Transverse colon (tissue), 4 donors: ENCODE measurements around the gene ARHGEF11. TPM values are rescaled to one million over a fixed set of nuclear protein-coding genes. Genes with fewer than 3 reads are reported as not detected.

ENCODE experiments used
- DNase-seq: peaks from one replicate; pipeline ENCODE4 v3.0.0-alpha.2; 2019
- H3K27ac ChIP-seq, 4 donors: fragments of 200-600 bp; sonication (generic); 2 replicates each; pipeline ENCODE4 v1.5.1; 2016 to 2018; ENCODE audit warnings: inconsistent platforms in 4 of 4
- H3K27me3 ChIP-seq: fragments of 200-600 bp; sonication (generic); 2 replicates; pipeline ENCODE4 v1.5.1; 2017; ENCODE audit warnings: inconsistent platforms
- H3K36me3 ChIP-seq, 4 donors: fragments of 200-600 bp; sonication (generic); 2 replicates each; pipeline ENCODE4 v1.5.1; 2017 to 2019; ENCODE audit warnings: inconsistent platforms in 4 of 4
- H3K4me1 ChIP-seq, 4 donors: fragments of 200-600 bp; sonication (generic); 2 replicates each; pipeline ENCODE4 v1.5.1; 2017 to 2020; ENCODE audit warnings: inconsistent platforms in 4 of 4
- H3K4me3 ChIP-seq, 4 donors: fragments of 200-600 bp; sonication (generic); 1 replicate in 1 of 4; 2 replicates in 3 of 4; pipeline versions ENCODE4 v1.5.1 to v1.6.1; 2017 to 2019; ENCODE audit warnings: inconsistent platforms in 4 of 4
- H3K9me3 ChIP-seq, 2 donors: fragments of 200-600 bp; sonication (generic); 2 replicates each; pipeline ENCODE4 v1.5.1; 2017 to 2019; ENCODE audit warnings: inconsistent platforms in 2 of 2
- EP300 ChIP-seq: sonication (generic); formaldehyde crosslinking; IDR thresholded peaks from one replicate; pipeline ENCODE4 v1.6.1; 2017; ENCODE audit warnings: antibody characterized with exemption, low read depth
- POLR2A ChIP-seq: fragments of 450-650 bp; IDR thresholded peaks from one replicate; pipeline ENCODE4 v1.6.1; 2016; ENCODE audit warnings: antibody characterized with exemption, mild to moderate bottlenecking, moderate library complexity
- POLR2AphosphoS5 ChIP-seq, 3 donors: sonication (generic); formaldehyde crosslinking; IDR thresholded peaks; one replicate each; pipeline ENCODE4 v1.6.1; 2016; ENCODE audit warnings: antibody characterized with exemption in 3 of 3
- WGBS, 2 donors: methylation state at CpG; one replicate each; pipeline ENCODE4 v1.1.5; 2018; ENCODE audit warnings: low coverage in 1 of 2; 5-methylcytosine and 5-hydroxymethylcytosine counted together
- in situ Hi-C, 4 donors: fragments of 200-750 bp; cut with MboI; loops; one replicate each; pipeline versions ENCODE4 v1.15.0 to v1.15.1; 2017; ENCODE audit warnings: low sequenced_read_pairs in 3 of 4, low pct_ligation_motif_present in 1 of 4, low pct_unique_long_range_greater_than_20kb in 1 of 4
- intact Hi-C: fragments of 100-400 bp; cut with DNase I; formaldehyde crosslinking; loops from one replicate; pipeline ENCODE4 v1.15.1; 2023; ENCODE audit warnings: low total_unique reads
- total RNA-seq, 4 donors: library from RNA; depleted of rRNA; stranded (reverse); fragments of >200 nt; gene quantifications; one replicate each; pipeline ENCODE4 v1.1.0, GENCODE V29; 2016
- TF ChIP-seq, protein P1 (sequence below), 5 experiments: fragments of 200-600 bp in 3 of 5; fragments of 450-650 bp in 2 of 5; sonication (generic) in 3 of 5; IDR thresholded peaks; 1 replicate in 2 of 5; 2 replicates in 3 of 5; pipeline ENCODE4 v1.5.1; 2016 to 2017; ENCODE audit warnings: antibody characterized with exemption in 5 of 5, inconsistent platforms in 3 of 5, mild to moderate bottlenecking in 2 of 5, moderate library complexity in 1 of 5

The ARHGEF11 gene
- total RNA-seq, 4 donors from 2014 or later: 52.6 to 82.8 (median 62.1) TPM

DNA sequence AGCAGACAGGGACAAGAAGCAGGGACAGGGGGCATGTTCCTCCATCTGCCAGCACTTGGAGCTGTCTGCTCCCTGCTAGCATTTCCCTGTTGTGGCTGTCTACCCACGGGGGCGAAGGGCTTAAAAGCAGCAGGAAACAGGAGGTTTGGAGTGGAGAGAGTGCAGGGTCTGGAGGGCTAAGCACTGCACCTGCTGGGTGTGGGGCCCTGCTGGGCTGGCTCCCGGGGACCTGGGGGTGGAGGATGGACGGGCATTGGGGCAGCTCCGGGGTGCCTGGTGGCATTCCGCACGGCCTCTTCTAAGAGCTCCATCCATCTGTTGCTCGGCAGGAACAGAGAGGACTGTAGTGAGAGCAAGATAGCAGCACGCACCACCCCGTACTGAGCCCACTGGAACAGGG is 103.9 kb downstream of the ARHGEF11 start:
- no peak for DNase-seq
- in situ Hi-C loops: no loop called here
- H3K9me3 ChIP-seq: no peaks in the 10 kb centered on the region
- H3K27me3 ChIP-seq: no peaks in the 10 kb centered on the region
- WGBS, 2 donors: 87% methylated on average over 10 of the region's 10 CpGs; no CpG with 5 or more reads in 1 of the 2 donors
- H3K27ac ChIP-seq: no peak overlapping the region
- H3K4me3 ChIP-seq: no peak overlapping the region
- no peak for TF ChIP-seq POLR2AphosphoS5 (IDR thresholded peaks at IDR 0.05)
- TF ChIP-seq, protein P1, sequence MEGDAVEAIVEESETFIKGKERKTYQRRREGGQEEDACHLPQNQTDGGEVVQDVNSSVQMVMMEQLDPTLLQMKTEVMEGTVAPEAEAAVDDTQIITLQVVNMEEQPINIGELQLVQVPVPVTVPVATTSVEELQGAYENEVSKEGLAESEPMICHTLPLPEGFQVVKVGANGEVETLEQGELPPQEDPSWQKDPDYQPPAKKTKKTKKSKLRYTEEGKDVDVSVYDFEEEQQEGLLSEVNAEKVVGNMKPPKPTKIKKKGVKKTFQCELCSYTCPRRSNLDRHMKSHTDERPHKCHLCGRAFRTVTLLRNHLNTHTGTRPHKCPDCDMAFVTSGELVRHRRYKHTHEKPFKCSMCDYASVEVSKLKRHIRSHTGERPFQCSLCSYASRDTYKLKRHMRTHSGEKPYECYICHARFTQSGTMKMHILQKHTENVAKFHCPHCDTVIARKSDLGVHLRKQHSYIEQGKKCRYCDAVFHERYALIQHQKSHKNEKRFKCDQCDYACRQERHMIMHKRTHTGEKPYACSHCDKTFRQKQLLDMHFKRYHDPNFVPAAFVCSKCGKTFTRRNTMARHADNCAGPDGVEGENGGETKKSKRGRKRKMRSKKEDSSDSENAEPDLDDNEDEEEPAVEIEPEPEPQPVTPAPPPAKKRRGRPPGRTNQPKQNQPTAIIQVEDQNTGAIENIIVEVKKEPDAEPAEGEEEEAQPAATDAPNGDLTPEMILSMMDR (IDR thresholded peaks at IDR 0.05): no peak
- TF ChIP-seq EP300: no peak
- TF ChIP-seq POLR2A: no peak
- intact Hi-C loops: no loop called here
- peaks cover 0 to 47% (median 14%) of the 10 kb centered on the region in 4 donors for H3K36me3 ChIP-seq
- H3K4me1 ChIP-seq: no peaks in the 10 kb centered on the region

- H3K36me3 ChIP-seq: peaks cover 0 to 34% (median 8%) of the 10 kb centered on the region in 4 donors
- in situ Hi-C loops: loop anchor here in 1 of 4 donors (10.0 kb wide), 1 partner anchor 135 kb away; no protein-coding TSS in a partner anchor
These were observed 105.7 kb downstream of the ARHGEF11 start for GRCh38 chr1:156939786-156940334.

DNA sequence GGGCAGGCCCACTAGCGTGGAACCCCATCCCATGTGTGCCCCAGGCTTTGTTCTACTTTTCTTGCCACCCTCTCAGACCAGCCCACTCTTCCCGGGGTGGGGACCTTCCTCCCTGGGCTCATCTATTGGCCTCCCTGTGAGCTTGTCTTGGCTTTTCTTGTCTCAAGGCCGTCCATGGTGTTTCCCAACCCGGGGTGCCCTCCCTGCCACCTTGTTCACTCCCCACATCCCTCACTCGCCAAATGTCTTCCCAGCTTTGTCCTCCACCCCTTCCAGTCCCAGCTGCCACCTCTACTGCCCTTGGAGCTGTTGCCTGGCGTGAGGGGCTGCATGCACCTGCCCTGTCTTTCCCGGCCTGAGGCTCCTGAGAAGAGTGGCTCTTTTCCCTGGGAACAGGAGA is 106.7 kb downstream of the ARHGEF11 start:
- Histone ChIP-seq H3K27ac (no peak overlapping the region), H3K27me3 (no peaks in the 10 kb centered on the region), H3K9me3 (no peaks in the 10 kb centered on the region), H3K4me3 (no peak overlapping the region), H3K36me3 (peaks cover 0 to 25% (median 6%) of the 10 kb centered on the region in 4 donors), H3K4me1 (no peaks in the 10 kb centered on the region)
- no peak for DNase-seq
- in situ Hi-C loops (loop anchor here in 1 of 4 donors (10.0 kb wide), 1 partner anchor 136 kb away; no protein-coding TSS in a partner anchor), intact Hi-C loops (no loop called here)
- no peak for TF ChIP-seq POLR2A
- TF ChIP-seq POLR2AphosphoS5 (IDR thresholded peaks at IDR 0.05): no peak
- no peak for TF ChIP-seq EP300
- WGBS, 2 donors: 79% methylated on average over 7 of the region's 7 CpGs; no CpG with 5 or more reads in 1 of the 2 donors

More at GRCh38 chr1:156939786-156940334, 105.7 kb downstream of the ARHGEF11 start:
- no peaks in the 10 kb centered on the region for H3K9me3 ChIP-seq
- H3K4me1 ChIP-seq: no peaks in the 10 kb centered on the region
- intact Hi-C loops: no loop called here
- DNase-seq: no peak
- no peak overlapping the region for H3K27ac ChIP-seq
- no peak overlapping the region for H3K4me3 ChIP-seq
- 78% methylated on average over 13 of the region's 13 CpGs; no CpG with 5 or more reads in 1 of the 2 donors for WGBS, 2 donors
- no peaks in the 10 kb centered on the region for H3K27me3 ChIP-seq
- TF ChIP-seq POLR2AphosphoS5 (IDR thresholded peaks at IDR 0.05) (no peak), EP300 (no peak), POLR2A (no peak)
- TF ChIP-seq, protein P1 (IDR thresholded peaks at IDR 0.05): no peak

DNA sequence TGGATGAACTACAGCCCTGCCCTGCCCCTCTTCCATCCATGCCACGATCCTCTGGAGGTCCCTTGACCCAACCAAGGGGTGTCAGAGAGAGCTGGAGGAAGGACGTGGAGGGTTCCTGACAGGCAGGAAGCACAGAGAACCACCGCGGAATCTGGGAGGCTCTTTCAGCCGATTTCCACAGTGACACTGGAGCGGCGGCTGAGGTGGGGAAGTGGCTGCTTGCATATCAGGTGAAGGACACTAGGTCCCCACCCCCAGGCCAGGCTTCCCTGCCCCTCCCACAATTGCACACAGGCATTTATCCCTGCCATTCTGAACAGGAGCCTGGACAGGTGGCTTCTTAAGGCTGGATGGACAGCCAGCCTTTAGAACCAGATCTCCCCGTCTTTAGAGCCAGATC is 107.7 kb downstream of the ARHGEF11 start:
- no peaks in the 10 kb centered on the region for H3K9me3 ChIP-seq
- intact Hi-C loops: no loop called here
- in situ Hi-C loops: loop anchor here in 1 of 4 donors (10.0 kb wide), 1 partner anchor 137 kb away; no protein-coding TSS in a partner anchor
- WGBS, 2 donors: 78% methylated on average over 8 of the region's 8 CpGs; no CpG with 5 or more reads in 1 of the 2 donors
- H3K36me3 ChIP-seq: peaks cover 0 to 21% (median 3%) of the 10 kb centered on the region in 4 donors
- no peak overlapping the region for H3K27ac ChIP-seq
- no peak overlapping the region for H3K4me3 ChIP-seq
- TF ChIP-seq EP300: no peak
- TF ChIP-seq, protein P1 (IDR thresholded peaks at IDR 0.05): no peak
- TF ChIP-seq POLR2AphosphoS5 (IDR thresholded peaks at IDR 0.05): no peak
- no peak for TF ChIP-seq POLR2A
- H3K27me3 ChIP-seq: no peaks in the 10 kb centered on the region
- H3K4me1 ChIP-seq: no peaks in the 10 kb centered on the region
- no peak for DNase-seq
